ENCODE data around the gene SLC43A1. TPM values are rescaled to one million over a fixed set of nuclear protein-coding genes. Genes with fewer than 3 reads are reported as not detected.
A peak's percentile ranks its signal among the peaks of the same experiment; 100 is the strongest.

Gene SLC43A1
- total RNA-seq, 1 experiment from 2014 or later, result 12.5 TPM

GRCh38 chr11:57530215-57530595, 14.7 kb upstream of the SLC43A1 start:
- intact Hi-C loops (cut with micrococcal nuclease; ENCODE audit: unreplicated experiment), result loop anchor here (1.0 kb wide), 1 partner anchor 77 kb away; no protein-coding TSS in a partner anchor
- CTCF ChIA-PET, result interaction anchor here (1.3 kb wide), 1 partner anchor 111 kb away, joined by 5 read pairs; no protein-coding TSS in a partner anchor

GRCh38 chr11:57529012-57529411, 13.5 kb upstream of the SLC43A1 start:
- no peak for DNase-seq
- intact Hi-C loops (cut with micrococcal nuclease; ENCODE audit: unreplicated experiment), result loop anchor here (5.0 kb wide), 1 partner anchor 182 kb away; no protein-coding TSS in a partner anchor
- CTCF ChIA-PET, result interaction anchor here (0.6 to 1.1 kb wide), 3 partner anchors 15 to 36 kb away, joined by 3 to 5 read pairs (median 3); no protein-coding TSS in a partner anchor
- Mint-ChIP-seq H3K36me3 (ENCODE audit: insufficient read depth, unreplicated experiment) (peaks cover 23% of the 10 kb centered on the region), H3K4me3 (ENCODE audit: low read depth, unreplicated experiment) (no peak overlapping the region), H3K27ac (ENCODE audit: unreplicated experiment) (no peak overlapping the region), H3K9me3 (ENCODE audit: low read depth, unreplicated experiment) (no peaks in the 10 kb centered on the region), H3K27me3 (ENCODE audit: unreplicated experiment) (no peaks in the 10 kb centered on the region), H3K4me1 (ENCODE audit: low read depth, unreplicated experiment) (peaks cover 12% of the 10 kb centered on the region)
- TF ChIP-seq CTCF (IDR thresholded peaks at IDR 0.05; ENCODE audit: unreplicated experiment), result no peak
- no TSS peak for BruUV-seq (replicated peaks)

More at GRCh38 chr11:57530215-57530595, 14.7 kb upstream of the SLC43A1 start:
- Mint-ChIP-seq H3K27ac (ENCODE audit: unreplicated experiment) (peak overlapping the region; percentile 65), H3K9me3 (ENCODE audit: low read depth, unreplicated experiment) (no peaks in the 10 kb centered on the region), H3K4me1 (ENCODE audit: low read depth, unreplicated experiment) (peaks cover 12% of the 10 kb centered on the region), H3K36me3 (ENCODE audit: insufficient read depth, unreplicated experiment) (peaks cover 23% of the 10 kb centered on the region), H3K4me3 (ENCODE audit: low read depth, unreplicated experiment) (peak overlapping the region; percentile 78), H3K27me3 (ENCODE audit: unreplicated experiment) (peaks cover 3% of the 10 kb centered on the region)
- BruUV-seq (replicated peaks), result no TSS peak
- TF ChIP-seq CTCF (IDR thresholded peaks at IDR 0.05; ENCODE audit: unreplicated experiment), result no peak
- DNase-seq, result no peak

DNA sequence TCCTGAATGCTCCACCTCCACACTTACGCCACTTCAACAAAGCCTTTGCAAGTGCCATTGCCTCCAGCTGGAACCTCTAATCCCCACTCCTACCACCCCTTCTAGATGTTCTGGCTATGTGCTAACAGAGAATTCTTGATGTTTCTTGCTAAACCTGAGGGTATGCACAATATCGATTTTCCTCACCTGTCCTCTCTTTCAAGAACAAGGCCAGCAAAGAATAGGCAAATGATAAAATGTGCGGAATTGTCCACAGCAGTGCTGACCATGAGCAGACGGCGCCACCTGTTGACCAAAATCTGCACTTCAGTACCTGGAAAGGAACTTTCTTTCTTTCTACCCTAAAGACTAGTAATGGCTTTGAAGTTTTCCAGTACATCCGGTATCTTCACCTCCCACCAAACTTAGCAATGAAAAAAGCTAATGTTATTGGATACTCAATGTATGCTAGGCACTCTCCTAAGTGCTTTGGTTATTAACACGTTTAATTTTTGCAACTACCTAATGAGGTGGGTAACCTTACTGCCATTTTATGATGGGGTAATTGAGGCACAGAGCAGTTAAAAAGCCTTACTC, 11.6 kb upstream of the SLC43A1 start:
- Mint-ChIP-seq H3K4me1 (ENCODE audit: low read depth, unreplicated experiment) (peaks cover 12% of the 10 kb centered on the region), H3K27ac (ENCODE audit: unreplicated experiment) (peak overlapping the region; percentile 13), H3K36me3 (ENCODE audit: insufficient read depth, unreplicated experiment) (peaks cover 23% of the 10 kb centered on the region), H3K27me3 (ENCODE audit: unreplicated experiment) (no peaks in the 10 kb centered on the region), H3K4me3 (ENCODE audit: low read depth, unreplicated experiment) (no peak overlapping the region), H3K9me3 (ENCODE audit: low read depth, unreplicated experiment) (no peaks in the 10 kb centered on the region)
- TF ChIP-seq CTCF (IDR thresholded peaks at IDR 0.05; ENCODE audit: unreplicated experiment), result peak; percentile 82
- CTCF ChIA-PET, result interaction anchor here (0.6 to 3.5 kb wide), 5 partner anchors 34 to 241 kb away, joined by 3 to 42 read pairs (median 6); no protein-coding TSS in a partner anchor
- BruUV-seq (replicated peaks), result no TSS peak
- DNase-seq, result peak; percentile 81
- intact Hi-C loops (cut with micrococcal nuclease; ENCODE audit: unreplicated experiment), result loop anchor here (1.0 to 5.0 kb wide), 3 partner anchors 34 to 180 kb away; no protein-coding TSS in a partner anchor

DNA sequence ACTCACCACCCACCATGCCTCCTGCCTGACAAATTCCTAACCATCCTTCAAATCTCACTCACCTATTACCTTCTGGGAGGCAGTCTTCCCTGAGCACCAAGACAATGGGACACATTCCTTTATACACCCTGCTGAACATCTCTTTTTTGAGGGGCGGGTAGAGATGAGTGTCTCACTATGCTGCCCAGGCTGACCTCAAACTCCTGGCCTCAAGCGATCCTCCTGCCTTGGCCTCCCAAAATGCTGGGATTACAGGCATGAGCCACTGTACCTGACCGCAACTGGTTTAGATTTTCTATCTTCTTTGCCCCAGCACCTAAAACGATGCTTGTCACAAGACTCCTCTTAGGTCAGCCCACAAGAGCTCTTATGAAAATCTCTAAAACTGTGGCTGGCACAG, 7.9 kb upstream of the SLC43A1 start:
- Mint-ChIP-seq H3K4me3 (ENCODE audit: low read depth, unreplicated experiment) (no peak overlapping the region), H3K4me1 (ENCODE audit: low read depth, unreplicated experiment) (peaks cover 12% of the 10 kb centered on the region), H3K36me3 (ENCODE audit: insufficient read depth, unreplicated experiment) (peaks cover under 1% of the 10 kb centered on the region), H3K9me3 (ENCODE audit: low read depth, unreplicated experiment) (no peaks in the 10 kb centered on the region), H3K27ac (ENCODE audit: unreplicated experiment) (peak overlapping the region; percentile 8), H3K27me3 (ENCODE audit: unreplicated experiment) (no peaks in the 10 kb centered on the region)
- no peak for TF ChIP-seq CTCF (IDR thresholded peaks at IDR 0.05; ENCODE audit: unreplicated experiment)
- no peak for DNase-seq
- no TSS peak for BruUV-seq (replicated peaks)
- intact Hi-C loops (cut with micrococcal nuclease; ENCODE audit: unreplicated experiment), result no loop called here
- CTCF ChIA-PET, result interaction anchor here (0.6 to 0.7 kb wide), 2 partner anchors 118 to 556 kb away, joined by 3 read pairs; no protein-coding TSS in a partner anchor
